Activated CD4-positive, alpha-beta T cell treated with anti-CD3 and anti-CD28 coated beads, Interleukin-2, amount 50 U/mL, for 24 hours (primary cell): Measurements from ENCODE around the gene DUSP12.
"Not testable (repeated sequence)": the region's sequence is repeated elsewhere in the genome, so short reads cannot be mapped to it uniquely, and the experiment has no call there.

Experiments
- DNase-seq, 2 donors: peaks; one replicate each; pipeline ENCODE4 v3.0.0-alpha.2; 2020; ENCODE audit warnings: low read depth in 1 of 2, low spot score in 1 of 2

Gene DUSP12

GRCh38 chr1:161749509-161750407 is at the start of gene DUSP12:
DUSP12 (plus strand) TSS chr1:161749786; CDS start chr1:161749802, 16 bp downstream.
- DNase-seq, result peak; percentile 68 to 86

- no peak for DNase-seq
Observed at GRCh38 chr1:161702250-161702649, 47.3 kb upstream of the DUSP12 start.

GRCh38 chr1:161705537-161705936 is 44.0 kb upstream of the DUSP12 start:
- no peak for DNase-seq

- DNase-seq, result no peak
Observed at GRCh38 chr1:161706113-161706481, 43.5 kb upstream of the DUSP12 start.

- DNase-seq, result peak in 1 of 2 donors; percentile 17
Observed at GRCh38 chr1:161706482-161707347, 42.9 kb upstream of the DUSP12 start, which contains the start of gene FCRLA. FCRLA (plus strand) TSS chr1:161707229; CDS start chr1:161707265, 36 bp downstream.

DNA sequence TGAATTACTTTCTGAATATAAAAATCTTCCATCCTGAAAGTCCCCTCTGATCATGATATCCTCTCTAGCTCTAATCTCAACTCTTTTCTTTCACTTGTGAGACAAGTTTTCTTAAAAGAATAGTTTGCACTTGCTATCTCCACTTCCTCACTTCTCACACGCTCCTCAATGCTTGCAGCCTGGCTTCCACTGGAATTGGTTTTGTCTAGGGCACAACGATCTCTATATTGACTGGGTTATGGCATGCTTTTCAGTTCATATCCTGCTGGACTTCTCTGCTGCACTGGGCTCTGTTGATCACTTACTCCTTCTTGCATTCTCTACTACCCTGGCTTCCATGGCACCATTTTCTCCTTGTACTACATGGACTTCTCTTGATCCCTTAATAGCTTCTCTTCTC is 42.1 kb upstream of the DUSP12 start:
- DNase-seq, result no peak

DNA sequence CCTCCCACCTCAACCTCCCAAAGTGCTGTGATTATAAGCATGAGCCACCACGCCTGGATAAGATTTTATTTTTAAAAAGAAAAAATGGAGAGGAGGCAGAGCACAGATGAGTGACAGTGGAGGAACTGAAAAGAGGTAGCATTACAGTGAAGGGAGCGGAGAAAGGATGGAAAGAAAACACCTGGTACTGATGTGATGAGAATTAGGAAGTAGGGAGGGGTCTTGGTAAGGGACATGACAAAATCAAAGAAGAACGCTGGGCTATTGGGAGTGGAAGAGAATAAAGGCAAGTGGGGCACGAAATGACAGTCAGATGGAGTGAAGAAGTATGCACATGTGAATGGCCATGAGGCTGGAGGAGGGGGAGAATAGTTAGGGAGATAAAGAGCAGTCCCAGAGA is 40.2 kb upstream of the DUSP12 start:
- no peak for DNase-seq

GRCh38 chr1:161710560-161710959 is 39.0 kb upstream of the DUSP12 start:
- no peak for DNase-seq

- no peak for DNase-seq
Observed at GRCh38 chr1:161718559-161719324, 30.8 kb upstream of the DUSP12 start.

GRCh38 chr1:161719325-161719611 is 30.3 kb upstream of the DUSP12 start:
- DNase-seq, result no peak

GRCh38 chr1:161720422-161720821 is 29.2 kb upstream of the DUSP12 start:
- no peak for DNase-seq

DNA sequence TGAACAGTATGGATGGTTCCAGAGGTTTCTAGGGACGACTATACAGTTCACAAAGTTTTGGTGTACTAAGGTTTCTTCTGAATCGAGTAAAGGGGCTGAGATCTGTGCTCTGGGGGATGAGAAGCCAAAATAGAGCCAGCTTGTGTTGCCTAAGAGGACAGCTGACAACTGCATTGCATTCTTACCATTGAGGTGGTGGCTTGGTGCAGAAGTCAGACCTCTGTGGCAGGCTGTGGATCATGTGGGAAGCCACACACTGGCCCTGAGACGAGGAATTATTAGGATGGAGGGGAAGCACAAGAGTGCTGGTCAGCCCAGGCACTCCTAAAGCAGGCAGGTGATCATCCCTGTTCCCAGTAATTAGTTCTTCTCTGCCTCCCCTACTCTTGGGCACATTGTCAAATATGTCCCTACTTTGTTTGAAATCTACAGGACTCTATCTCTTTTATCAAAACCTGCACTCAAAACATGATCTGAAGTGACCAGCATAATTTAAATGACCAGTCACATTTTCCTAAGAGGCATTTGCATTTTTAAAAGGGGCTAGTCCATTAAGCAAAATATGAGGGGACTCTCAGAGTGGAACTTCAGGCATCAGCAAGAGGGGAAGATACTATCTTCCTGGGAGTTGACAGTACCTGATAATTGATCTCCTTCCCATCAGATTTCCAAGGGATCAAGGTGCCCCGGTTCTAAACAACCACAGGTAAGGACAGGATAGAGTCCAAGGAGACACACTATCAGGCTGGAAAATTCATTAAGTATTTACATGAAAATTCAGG is 28.4 kb upstream of the DUSP12 start, which contains the start of gene FCRLB:
FCRLB (plus strand) TSS at position 589 of the 782 bp plus-strand sequence. CDS start 1,129 bp downstream, outside the sequence.
- no peak for DNase-seq

- DNase-seq, result no peak
Observed at GRCh38 chr1:161721738-161722343, 27.7 kb upstream of the DUSP12 start.

DNA sequence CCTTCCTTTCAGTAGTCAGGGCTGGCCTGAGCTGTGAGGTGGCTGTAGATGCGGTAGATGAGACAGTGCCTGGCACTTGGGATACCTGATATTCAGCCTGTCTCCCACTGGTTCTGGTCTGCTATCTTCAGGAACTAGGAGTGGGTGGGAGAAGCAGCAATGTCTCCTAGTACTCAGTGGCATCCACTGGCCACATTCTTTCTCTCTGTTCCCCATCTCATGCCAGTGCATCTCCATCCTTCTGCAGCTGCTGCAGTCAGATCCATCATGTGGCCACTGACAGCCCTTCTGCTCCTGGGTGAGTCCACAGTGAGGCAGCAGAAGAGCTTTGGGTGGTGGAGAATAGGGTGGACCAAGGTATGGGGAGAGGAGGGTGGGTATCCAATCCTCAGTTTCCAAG is 27.2 kb upstream of the DUSP12 start:
- DNase-seq, result no peak

GRCh38 chr1:161723459-161724141 is 26.0 kb upstream of the DUSP12 start:
- no peak for DNase-seq

GRCh38 chr1:161725258-161725907 is 24.2 kb upstream of the DUSP12 start:
- DNase-seq, result not testable (repeated sequence)

DNA sequence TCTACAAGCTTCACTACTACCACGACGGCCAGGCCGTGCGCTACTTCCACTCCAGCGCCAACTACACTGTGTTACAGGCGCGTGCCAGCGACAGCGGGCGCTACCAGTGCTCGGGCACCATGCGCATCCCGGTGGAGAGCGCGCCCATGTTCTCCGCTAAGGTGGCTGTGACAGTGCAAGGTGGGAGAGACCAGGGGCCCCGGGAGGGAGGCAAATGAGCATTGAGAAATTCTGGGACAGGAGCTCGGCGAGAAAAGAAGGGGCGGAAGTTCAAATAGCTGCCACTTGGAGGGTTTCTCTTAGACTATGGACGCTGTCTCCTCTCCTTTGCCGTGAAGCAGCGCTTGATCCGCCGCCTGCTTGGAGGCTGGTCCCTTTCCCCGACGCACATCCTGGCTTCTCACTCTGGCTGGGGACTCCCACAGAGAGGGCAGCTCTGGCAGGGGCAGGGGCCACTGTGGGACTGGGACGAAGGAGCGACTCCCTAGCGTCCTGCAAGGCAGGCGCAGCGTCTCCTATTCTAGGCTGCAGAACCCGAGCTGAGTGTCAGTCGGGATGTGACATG is 23.6 kb upstream of the DUSP12 start:
- peak in 1 of 2 donors; percentile 4 for DNase-seq

GRCh38 chr1:161726473-161727255 is 22.9 kb upstream of the DUSP12 start:
- peak; percentile 24 to 54 for DNase-seq
